HepG2 (cell line): Measurements from ENCODE around the gene LEMD1. TPM values are rescaled to one million over a fixed set of nuclear protein-coding genes. Genes with fewer than 3 reads are reported as not detected.
A peak's percentile ranks its signal among the peaks of the same experiment; 100 is the strongest.

ENCODE experiments used
- ATAC-seq: fragments of 200-7000 bp; cut with Tn5 transposase; 3 replicates; pipeline ENCODE4 v1.9.1; 2020; ENCODE audit warnings: mild to moderate bottlenecking, moderate library complexity
- BruUV-seq: library from RNA; stranded (reverse); fragments of 400-500 nt; replicated peaks from 2 replicates; lab custom pipeline; 2021; lab: Mats Ljungman, UMichigan
- CTCF ChIA-PET: fragments of 300-600 bp; formaldehyde crosslinking; extraction: SDS; loops from one replicate; lab custom pipeline; 2021; ENCODE audit warnings: low total read pairs, inconsistent platforms, low intra/inter-chr PET ratio; lab: Yijun Ruan, JAX
- POLR2A ChIA-PET: fragments of 350-600 bp; sonication (Branson Sonifier 250); formaldehyde crosslinking; loops from one replicate; lab custom pipeline; 2020; ENCODE audit warnings: antibody characterized with exemption, inconsistent platforms; lab: Yijun Ruan, JAX
- DNase-seq: peaks from one replicate; pipeline ENCODE4 v3.0.0-alpha.2; 2015; ENCODE audit warnings: low spot score
- FAIRE-seq: peaks from 3 replicates; lab custom pipeline; 2011; peaks lifted over from hg19 to GRCh38; lab: Jason Lieb, UNC
- H2AFZ ChIP-seq: one replicate; pipeline ENCODE4 v1.6.1; 2011; ENCODE audit warnings: low read length, inconsistent platforms
- H3K27ac ChIP-seq: fragments of 300-600 bp; 3 replicates; pipeline ENCODE4 v1.8.0; 2011; ENCODE audit warnings: mixed run types, mild to moderate bottlenecking, mixed read lengths, low read length, inconsistent platforms; ENCODE audit not compliant: insufficient read depth; ENCODE audit errors: extremely low read length
- H3K27me3 ChIP-seq, 2 experiments: fragments of 200-600 bp in 1 of 2; 2 replicates in 1 of 2; 3 replicates in 1 of 2; pipeline versions ENCODE4 v1.6.0 to v1.8.0; 2011; ENCODE audit warnings: low read length in 2 of 2, mild to moderate bottlenecking in 2 of 2, moderate library complexity in 2 of 2, inconsistent platforms in 1 of 2; ENCODE audit not compliant: insufficient read depth in 2 of 2, control insufficient read depth in 1 of 2
- H3K36me3 ChIP-seq, 2 experiments: fragments of 200-600 bp in 1 of 2; replicated peaks in 1 of 2; 2 replicates in 1 of 2; 3 replicates in 1 of 2; pipeline versions ENCODE4 v1.5.1 to v1.8.0; 2011; ENCODE audit warnings: low read length in 2 of 2, inconsistent platforms in 1 of 2; ENCODE audit not compliant: insufficient read depth in 2 of 2, control insufficient read depth in 1 of 2
- H3K4me1 ChIP-seq: 2 replicates; pipeline ENCODE4 v1.5.1; 2012; ENCODE audit warnings: low read length, inconsistent platforms; ENCODE audit not compliant: insufficient read depth
- H3K4me2 ChIP-seq: 2 replicates; pipeline ENCODE4 v1.6.0; 2011; ENCODE audit warnings: low read depth, low read length, inconsistent platforms
- H3K4me3 ChIP-seq, 3 experiments: fragments of 200-600 bp in 1 of 3; sonication (generic), shearing (Covaris generic) in 1 of 3; replicated peaks in 1 of 3; 2 replicates each; pipeline ENCODE4 v1.5.1; 2011 to 2016; ENCODE audit warnings: low read length in 3 of 3, inconsistent platforms in 2 of 3, low read depth in 2 of 3, mild to moderate bottlenecking in 2 of 3, control low read depth in 1 of 3, mixed read lengths in 1 of 3; ENCODE audit not compliant: insufficient read depth in 1 of 3
- H3K79me2 ChIP-seq: one replicate; pipeline ENCODE4 v1.6.1; 2011; ENCODE audit warnings: low read length, inconsistent platforms; ENCODE audit not compliant: insufficient read depth
- H3K9ac ChIP-seq: 2 replicates; pipeline ENCODE4 v1.6.0; 2011; ENCODE audit warnings: mild to moderate bottlenecking, low read depth, low read length, inconsistent platforms; ENCODE audit not compliant: insufficient read depth
- H3K9me3 ChIP-seq: 2 replicates; pipeline ENCODE4 v1.5.1; 2012; ENCODE audit warnings: mild to moderate bottlenecking, low read length
- H4K20me1 ChIP-seq: 2 replicates; pipeline ENCODE4 v1.6.0; 2011; ENCODE audit warnings: inconsistent platforms, mild to moderate bottlenecking, low read length, moderate library complexity; ENCODE audit not compliant: insufficient read depth
- CTCF ChIP-seq: sonication (generic); formaldehyde crosslinking; IDR thresholded peaks from 2 replicates; pipeline ENCODE4 v1.5.0; 2020; ENCODE audit warnings: mild to moderate bottlenecking, missing genetic modification reagents, moderate library complexity
- ELF4 ChIP-seq: sonication (generic); formaldehyde crosslinking; IDR thresholded peaks from 2 replicates; pipeline ENCODE4 v1.5.0; 2020; ENCODE audit warnings: missing genetic modification reagents, mild to moderate bottlenecking, moderate library complexity, borderline replicate concordance
- HOXA5 ChIP-seq: sonication (generic); formaldehyde crosslinking; IDR thresholded peaks from 2 replicates; pipeline ENCODE4 v1.4.0; 2020; ENCODE audit warnings: missing genetic modification reagents
- STAG1 ChIP-seq: sonication (generic); formaldehyde crosslinking; IDR thresholded peaks from 2 replicates; pipeline ENCODE4 v1.4.0; 2020; ENCODE audit warnings: missing genetic modification reagents
- ZBTB7A ChIP-seq: sonication (generic); formaldehyde crosslinking; IDR thresholded peaks from 2 replicates; pipeline ENCODE4 v1.8.0; 2022; ENCODE audit warnings: mild to moderate bottlenecking, missing genetic modification reagents
- ZNF687 ChIP-seq: sonication (generic); formaldehyde crosslinking; IDR thresholded peaks from 2 replicates; pipeline ENCODE4 v1.5.1; 2020; ENCODE audit warnings: mild to moderate bottlenecking, missing genetic modification reagents, moderate library complexity
- WGBS: methylation state at CpG from one replicate; pipeline ENCODE4 v1.1.6; 2017; ENCODE audit warnings: low lambda C conversion rate; 5-methylcytosine and 5-hydroxymethylcytosine counted together
- in situ Hi-C: cut with HindIII; loops from 2 replicates; pipeline ENCODE4 v1.10.0; 2017; ENCODE audit warnings: low pct_unique_long_range_greater_than_20kb; ENCODE audit not compliant: extremely low pct_ligation_motif_present
- intact Hi-C: fragments of 100-400 bp; cut with micrococcal nuclease; formaldehyde crosslinking; loops from one replicate; pipeline ENCODE4 v1.10.0; 2022; ENCODE audit not compliant: unreplicated experiment
- polyA plus RNA-seq, 8 experiments: library from polyadenylated mRNA; depleted of rRNA in 3 of 8; stranded (reverse) in 7 of 8; unstranded in 1 of 8; fragments of >200 nt; fragmentation: Illumina TruSeq in 4 of 8; extraction: Trizol in 4 of 8; gene quantifications; 2 replicates each; pipeline versions ENCODE4 v1.2.1 to v1.2.3, GENCODE V29; 2011 to 2016; ENCODE audit warnings: low read depth in 4 of 8, missing spikeins in 1 of 8, mixed read lengths in 1 of 8; ENCODE audit not compliant: insufficient read depth in 1 of 8
- total RNA-seq, 5 experiments: library from RNA; depleted of rRNA; stranded (reverse); fragments of >200 nt; fragmentation: Illumina TruSeq; extraction: Trizol; gene quantifications; 2 replicates each; pipeline ENCODE4 v1.2.3, GENCODE V29; 2016; ENCODE audit warnings: low read depth in 1 of 5
- TF ChIP-seq, protein P1 (sequence below): IDR thresholded peaks from 2 replicates; pipeline ENCODE4 v1.6.1; 2018; ENCODE audit warnings: missing genetic modification reagents

The LEMD1 gene
- total and polyA plus RNA-seq, 2 of the 13 experiments (the other 11 are each of a cell fraction or from before 2014, with no cell fraction given): 1.4 to 2.3 TPM

DNA sequence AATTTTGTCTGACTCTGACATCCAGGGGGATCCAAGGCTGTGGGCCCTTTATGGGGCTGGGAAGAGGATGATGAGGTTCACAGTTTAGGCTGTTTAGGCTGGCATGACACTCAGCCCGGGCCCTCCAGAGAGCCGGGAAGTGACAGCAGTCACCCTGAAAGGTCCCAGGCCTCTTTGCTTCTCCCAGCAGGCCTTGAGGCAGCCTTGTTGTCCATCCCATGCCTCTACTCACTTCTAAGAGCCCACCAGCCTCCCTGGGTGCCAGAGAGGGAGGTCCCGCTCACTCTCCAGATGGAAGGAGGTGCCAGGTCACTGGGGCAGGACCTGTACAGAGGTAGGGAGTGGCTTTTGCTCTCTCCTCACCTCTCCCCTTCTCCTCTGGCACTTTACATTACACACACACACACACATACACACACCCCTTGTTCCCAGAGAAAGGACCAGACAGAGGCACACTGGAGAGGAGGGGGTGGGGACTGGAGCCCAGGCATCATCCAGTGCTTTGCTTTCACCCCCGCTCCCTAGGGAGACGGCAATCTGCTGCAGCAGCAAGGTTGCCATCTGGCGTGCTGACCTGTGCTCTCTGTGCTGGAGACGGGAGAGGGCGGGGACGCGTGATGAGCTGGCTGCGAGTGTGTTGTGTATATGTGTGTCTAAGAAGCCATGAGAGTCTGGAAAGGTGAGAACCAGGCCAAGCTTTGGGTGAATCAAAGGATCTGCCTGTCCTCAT is 69.7 kb downstream of the LEMD1 start:
- ATAC-seq (peak; percentile 85), DNase-seq (peak; percentile 12), FAIRE-seq (no peak)
- in situ Hi-C loops: no loop called here
- 0 out of 2 replicates have a peak, but pooled peaks have one; percentile 33 for TF ChIP-seq STAG1 (CRISPR knock-in tag)
- no peak for TF ChIP-seq ZBTB7A
- TF ChIP-seq HOXA5: no peak
- TF ChIP-seq CTCF (CRISPR knock-in tag): peak; percentile 62
- TF ChIP-seq, protein P1, sequence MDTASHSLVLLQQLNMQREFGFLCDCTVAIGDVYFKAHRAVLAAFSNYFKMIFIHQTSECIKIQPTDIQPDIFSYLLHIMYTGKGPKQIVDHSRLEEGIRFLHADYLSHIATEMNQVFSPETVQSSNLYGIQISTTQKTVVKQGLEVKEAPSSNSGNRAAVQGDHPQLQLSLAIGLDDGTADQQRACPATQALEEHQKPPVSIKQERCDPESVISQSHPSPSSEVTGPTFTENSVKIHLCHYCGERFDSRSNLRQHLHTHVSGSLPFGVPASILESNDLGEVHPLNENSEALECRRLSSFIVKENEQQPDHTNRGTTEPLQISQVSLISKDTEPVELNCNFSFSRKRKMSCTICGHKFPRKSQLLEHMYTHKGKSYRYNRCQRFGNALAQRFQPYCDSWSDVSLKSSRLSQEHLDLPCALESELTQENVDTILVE: no peak
- TF ChIP-seq ELF4 (CRISPR knock-in tag): no peak
- TF ChIP-seq ZNF687: 0 out of 2 replicates have a peak, but pooled peaks have one; percentile 10
- Histone ChIP-seq H3K4me1 (no peaks in the 10 kb centered on the region), H3K27me3 (peaks cover 7 to 62% of the 10 kb centered on the region in 2 experiments; a peak in 4 of 5 replicates), H3K9ac (no peak overlapping the region), H4K20me1 (no peaks in the 10 kb centered on the region), H3K36me3 (no peaks in the 10 kb centered on the region), H3K4me2 (no peak overlapping the region), H3K27ac (no peak overlapping the region), H3K9me3 (no peaks in the 10 kb centered on the region), H3K79me2 (no peaks in the 10 kb centered on the region), H3K4me3 (no peak overlapping the region), H2AFZ (no peak overlapping the region)
- ChIA-PET CTCF (no interaction called here), POLR2A (no interaction called here)
- WGBS: 6% methylated on average over 9 of the region's 11 CpGs
- BruUV-seq: no TSS peak
- intact Hi-C loops: no loop called here
